ENCODE results near the gene CCDC82.

Gene CCDC82

DNA sequence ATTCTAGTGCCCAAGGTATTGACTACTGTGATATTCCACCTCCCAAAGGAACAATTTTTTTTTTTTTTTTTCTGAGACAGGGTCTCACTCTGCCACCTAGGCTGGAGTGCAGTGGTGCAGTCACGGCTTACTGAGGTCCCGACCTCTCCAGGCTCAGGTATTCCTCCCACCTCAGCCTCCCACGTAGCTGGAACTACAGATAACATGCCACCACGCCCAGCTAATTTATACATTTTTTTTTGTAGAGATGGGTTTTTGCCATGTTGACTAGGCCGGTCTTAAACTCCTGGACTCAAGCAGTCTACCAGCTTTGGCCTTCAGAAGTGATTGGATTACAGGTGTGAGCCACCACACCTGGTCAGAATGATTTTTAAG, 80.1 kb downstream of the CCDC82 start:
- Histone ChIP-seq H3K4me1 (ENCODE audit: control extremely low read depth in 1 of 4, control insufficient read depth in 4 of 4, insufficient read depth in 4 of 4, low read length in 3 of 4) (peaks cover 1 to 39% (median 27%) of the 10 kb centered on the region in 4 experiments), H3K4me3 (ENCODE audit: control insufficient read depth in 1 of 7, extremely low read depth in 1 of 7, insufficient read depth in 4 of 7, low read depth in 2 of 7, low read length in 6 of 7) (no peak overlapping the region), H3K36me3 (ENCODE audit: control insufficient read depth in 4 of 4, insufficient read depth in 4 of 4, low read length in 3 of 4) (no peaks in the 10 kb centered on the region), H3K27ac (ENCODE audit: insufficient read depth in 1 of 2, low read depth in 1 of 2, low read length in 2 of 2, poor library complexity in 1 of 2, severe bottlenecking in 2 of 2) (no peak overlapping the region), H3K9me3 (ENCODE audit: control extremely low read depth in 1 of 5, control insufficient read depth in 4 of 5, insufficient read depth in 2 of 5, low read depth in 1 of 5, low read length in 4 of 5) (no peaks in the 10 kb centered on the region), H3K27me3 (replicated peaks in 2 of 5; ENCODE audit: control insufficient read depth in 4 of 5, insufficient read depth in 5 of 5, low read length in 4 of 5) (no peaks in the 10 kb centered on the region)
- WGBS (ENCODE audit: insufficient coverage): 100% methylated on average over 1 of the region's 5 CpGs
- ChIA-PET POLR2A (interaction anchor here (0.6 kb wide), 2 partner anchors 10 kb away, joined by 4 read pairs; no protein-coding TSS in a partner anchor), CTCF (interaction anchor here (11.1 kb wide), 1 partner anchor 31 kb away, joined by 95 read pairs; the partner anchor contains the start of gene MAML2)
- no peak for DNase-seq

DNA sequence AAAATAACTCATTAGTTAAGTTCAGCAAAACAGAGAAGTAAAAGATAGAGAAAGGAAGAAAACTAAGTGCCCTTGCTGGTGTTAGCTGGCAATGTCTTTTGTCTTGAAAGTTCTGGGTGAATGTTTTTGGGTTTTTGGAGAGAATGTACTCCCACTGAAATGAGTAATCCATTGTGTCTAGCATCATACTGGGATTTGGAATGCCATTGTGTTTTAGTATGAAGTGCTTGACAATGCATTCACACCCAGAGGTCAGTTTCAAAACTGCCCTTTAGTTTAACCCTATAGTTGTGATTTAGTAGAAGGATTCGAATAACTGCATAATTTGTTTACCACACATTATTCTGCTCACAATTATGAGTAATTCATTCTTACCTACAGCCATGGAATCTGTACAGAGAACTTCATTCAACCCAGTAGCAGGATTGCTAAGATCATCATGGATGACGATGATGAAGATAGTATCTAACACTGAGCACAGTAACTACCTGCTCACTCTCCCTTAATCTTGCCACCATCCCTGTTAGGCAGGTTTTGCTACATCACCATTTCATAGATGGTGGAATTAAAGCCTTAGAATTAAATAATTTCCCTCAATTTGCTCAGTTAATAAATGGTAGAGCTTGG, 80.6 kb downstream of the CCDC82 start:
- WGBS (ENCODE audit: insufficient coverage): no CpG with 5 or more reads among the region's 2 CpGs
- CTCF ChIA-PET: interaction anchor here (1.1 to 11.1 kb wide), 2 partner anchors 26 to 32 kb away, joined by 3 to 95 read pairs; partner anchors contain the start of gene MAML2
- no peak for DNase-seq
- POLR2A ChIA-PET: interaction anchor here (0.6 kb wide), 2 partner anchors 9 to 10 kb away, joined by 4 read pairs; no protein-coding TSS in a partner anchor
- Histone ChIP-seq H3K4me1 (ENCODE audit: control extremely low read depth in 1 of 4, control insufficient read depth in 4 of 4, insufficient read depth in 4 of 4, low read length in 3 of 4) (peaks cover 1 to 34% (median 22%) of the 10 kb centered on the region in 4 experiments), H3K27ac (ENCODE audit: insufficient read depth in 1 of 2, low read depth in 1 of 2, low read length in 2 of 2, poor library complexity in 1 of 2, severe bottlenecking in 2 of 2) (no peak overlapping the region), H3K27me3 (replicated peaks in 2 of 5; ENCODE audit: control insufficient read depth in 4 of 5, insufficient read depth in 5 of 5, low read length in 4 of 5) (no peaks in the 10 kb centered on the region), H3K9me3 (ENCODE audit: control extremely low read depth in 1 of 5, control insufficient read depth in 4 of 5, insufficient read depth in 2 of 5, low read depth in 1 of 5, low read length in 4 of 5) (no peaks in the 10 kb centered on the region), H3K4me3 (ENCODE audit: control insufficient read depth in 1 of 7, extremely low read depth in 1 of 7, insufficient read depth in 4 of 7, low read depth in 2 of 7, low read length in 6 of 7) (no peak overlapping the region), H3K36me3 (ENCODE audit: control insufficient read depth in 4 of 4, insufficient read depth in 4 of 4, low read length in 3 of 4) (no peaks in the 10 kb centered on the region)

GRCh38 chr11:96307776-96308140, 82.0 kb downstream of the CCDC82 start:
- 90% methylated on average over 2 of the region's 3 CpGs for WGBS (ENCODE audit: insufficient coverage)
- POLR2A ChIA-PET: no interaction called here

GRCh38 chr11:96306933-96307775, 82.6 kb downstream of the CCDC82 start:
- no peaks in the 10 kb centered on the region for H3K27me3 ChIP-seq (replicated peaks in 2 of 5; ENCODE audit: control insufficient read depth in 4 of 5, insufficient read depth in 5 of 5, low read length in 4 of 5)
- H3K4me3 ChIP-seq (ENCODE audit: control insufficient read depth in 1 of 7, extremely low read depth in 1 of 7, insufficient read depth in 4 of 7, low read depth in 2 of 7, low read length in 6 of 7): peak overlapping the region in 3 of 7 experiments; percentile 26 to 54 (median 53)
- ChIA-PET CTCF (interaction anchor here (0.9 to 11.1 kb wide), 4 partner anchors 9 to 34 kb away, joined by 3 to 95 read pairs (median 4); partner anchors contain the start of gene MAML2), POLR2A (no interaction called here)
- H3K36me3 ChIP-seq (ENCODE audit: control insufficient read depth in 4 of 4, insufficient read depth in 4 of 4, low read length in 3 of 4): no peaks in the 10 kb centered on the region
- peaks cover 0 to 32% (median 14%) of the 10 kb centered on the region in 4 experiments for H3K4me1 ChIP-seq (ENCODE audit: control extremely low read depth in 1 of 4, control insufficient read depth in 4 of 4, insufficient read depth in 4 of 4, low read length in 3 of 4)
- peak; percentile 48 to 76 (median 76) for DNase-seq
- peak overlapping the region; percentile 19 to 45 for H3K27ac ChIP-seq (ENCODE audit: insufficient read depth in 1 of 2, low read depth in 1 of 2, low read length in 2 of 2, poor library complexity in 1 of 2, severe bottlenecking in 2 of 2)
- 38% methylated on average over 8 of the region's 10 CpGs for WGBS (ENCODE audit: insufficient coverage)
- H3K9me3 ChIP-seq (ENCODE audit: control extremely low read depth in 1 of 5, control insufficient read depth in 4 of 5, insufficient read depth in 2 of 5, low read depth in 1 of 5, low read length in 4 of 5): no peaks in the 10 kb centered on the region

More at GRCh38 chr11:96307776-96308140, 82.0 kb downstream of the CCDC82 start:
- H3K4me1 ChIP-seq (ENCODE audit: control extremely low read depth in 1 of 4, control insufficient read depth in 4 of 4, insufficient read depth in 4 of 4, low read length in 3 of 4): peaks cover 0 to 29% (median 13%) of the 10 kb centered on the region in 4 experiments
- peak in 1 of 3 donors; percentile 38 for DNase-seq
- CTCF ChIA-PET: interaction anchor here (1.1 to 11.1 kb wide), 3 partner anchors 10 to 33 kb away, joined by 3 to 95 read pairs (median 3); partner anchors contain the start of gene MAML2
- H3K4me3 ChIP-seq (ENCODE audit: control insufficient read depth in 1 of 7, extremely low read depth in 1 of 7, insufficient read depth in 4 of 7, low read depth in 2 of 7, low read length in 6 of 7): peak overlapping the region in 1 of 7 experiments; percentile 53
- H3K36me3 ChIP-seq (ENCODE audit: control insufficient read depth in 4 of 4, insufficient read depth in 4 of 4, low read length in 3 of 4): no peaks in the 10 kb centered on the region
- peak overlapping the region in 1 of 2 experiments; percentile 45 for H3K27ac ChIP-seq (ENCODE audit: insufficient read depth in 1 of 2, low read depth in 1 of 2, low read length in 2 of 2, poor library complexity in 1 of 2, severe bottlenecking in 2 of 2)
- no peaks in the 10 kb centered on the region for H3K27me3 ChIP-seq (replicated peaks in 2 of 5; ENCODE audit: control insufficient read depth in 4 of 5, insufficient read depth in 5 of 5, low read length in 4 of 5)
- H3K9me3 ChIP-seq (ENCODE audit: control extremely low read depth in 1 of 5, control insufficient read depth in 4 of 5, insufficient read depth in 2 of 5, low read depth in 1 of 5, low read length in 4 of 5): no peaks in the 10 kb centered on the region

DNA sequence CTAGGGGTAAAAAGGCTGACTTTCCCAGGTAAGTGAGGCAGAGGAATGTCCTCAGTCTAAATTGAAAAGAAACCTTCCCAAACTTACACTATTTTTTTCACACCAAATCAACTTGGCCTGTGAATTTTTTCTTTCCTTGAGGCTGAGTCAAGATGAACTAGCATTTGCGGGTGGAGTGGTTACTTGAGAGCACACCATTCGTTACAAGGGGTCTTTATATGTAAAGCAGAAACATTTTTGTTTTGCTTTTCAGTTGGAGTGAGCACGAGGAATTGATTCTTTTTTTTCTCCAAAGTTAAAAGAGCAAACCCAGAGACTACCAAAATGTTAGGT, 83.1 kb downstream of the CCDC82 start:
- H3K4me1 ChIP-seq (ENCODE audit: control extremely low read depth in 1 of 4, control insufficient read depth in 4 of 4, insufficient read depth in 4 of 4, low read length in 3 of 4): peaks cover 0 to 32% (median 14%) of the 10 kb centered on the region in 4 experiments
- no peaks in the 10 kb centered on the region for H3K36me3 ChIP-seq (ENCODE audit: control insufficient read depth in 4 of 4, insufficient read depth in 4 of 4, low read length in 3 of 4)
- ChIA-PET CTCF (interaction anchor here (0.9 to 11.1 kb wide), 3 partner anchors 11 to 34 kb away, joined by 3 to 95 read pairs (median 4); partner anchors contain the start of gene MAML2), POLR2A (no interaction called here)
- no peaks in the 10 kb centered on the region for H3K9me3 ChIP-seq (ENCODE audit: control extremely low read depth in 1 of 5, control insufficient read depth in 4 of 5, insufficient read depth in 2 of 5, low read depth in 1 of 5, low read length in 4 of 5)
- H3K27me3 ChIP-seq (replicated peaks in 2 of 5; ENCODE audit: control insufficient read depth in 4 of 5, insufficient read depth in 5 of 5, low read length in 4 of 5): no peaks in the 10 kb centered on the region
- DNase-seq: peak in 2 of 3 donors; percentile 31 to 43
- WGBS (ENCODE audit: insufficient coverage): no CpG with 5 or more reads among the region's 3 CpGs
- peak overlapping the region; percentile 19 to 37 for H3K27ac ChIP-seq (ENCODE audit: insufficient read depth in 1 of 2, low read depth in 1 of 2, low read length in 2 of 2, poor library complexity in 1 of 2, severe bottlenecking in 2 of 2)
- peak overlapping the region in 3 of 7 experiments; percentile 26 to 54 (median 53) for H3K4me3 ChIP-seq (ENCODE audit: control insufficient read depth in 1 of 7, extremely low read depth in 1 of 7, insufficient read depth in 4 of 7, low read depth in 2 of 7, low read length in 6 of 7)

DNA sequence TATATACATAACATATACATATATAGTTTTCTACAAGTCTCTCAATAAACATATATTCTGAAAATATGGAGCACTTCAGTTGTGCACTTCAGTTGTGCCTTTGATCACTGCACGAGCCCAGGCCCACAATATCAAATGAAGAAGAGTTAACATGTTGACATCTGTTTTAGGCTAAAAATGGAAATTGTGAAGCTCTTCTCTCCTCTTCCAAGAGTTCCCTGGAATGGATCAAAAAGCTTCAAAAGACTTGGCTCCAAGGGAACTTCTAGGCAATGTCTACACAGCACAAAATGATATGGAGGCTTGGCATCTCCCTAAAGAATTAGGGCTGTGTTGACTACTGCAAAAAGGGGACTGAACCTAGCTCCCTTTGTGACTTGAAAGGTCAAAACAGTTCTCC, 83.6 kb downstream of the CCDC82 start:
- H3K4me3 ChIP-seq (ENCODE audit: control insufficient read depth in 1 of 7, extremely low read depth in 1 of 7, insufficient read depth in 4 of 7, low read depth in 2 of 7, low read length in 6 of 7): peak overlapping the region in 1 of 7 experiments; percentile 53

More for the DNA sequence above, 83.6 kb downstream of the CCDC82 start:
- Histone ChIP-seq H3K4me1 (ENCODE audit: control extremely low read depth in 1 of 4, control insufficient read depth in 4 of 4, insufficient read depth in 4 of 4, low read length in 3 of 4) (peaks cover 0 to 32% (median 14%) of the 10 kb centered on the region in 4 experiments), H3K27me3 (replicated peaks in 2 of 5; ENCODE audit: control insufficient read depth in 4 of 5, insufficient read depth in 5 of 5, low read length in 4 of 5) (no peaks in the 10 kb centered on the region), H3K36me3 (ENCODE audit: control insufficient read depth in 4 of 4, insufficient read depth in 4 of 4, low read length in 3 of 4) (no peaks in the 10 kb centered on the region), H3K27ac (ENCODE audit: insufficient read depth in 1 of 2, low read depth in 1 of 2, low read length in 2 of 2, poor library complexity in 1 of 2, severe bottlenecking in 2 of 2) (no peak overlapping the region), H3K9me3 (ENCODE audit: control extremely low read depth in 1 of 5, control insufficient read depth in 4 of 5, insufficient read depth in 2 of 5, low read depth in 1 of 5, low read length in 4 of 5) (no peaks in the 10 kb centered on the region)
- POLR2A ChIA-PET: no interaction called here
- DNase-seq: no peak
- CTCF ChIA-PET: interaction anchor here (1.0 to 11.1 kb wide), 2 partner anchors 19 to 35 kb away, joined by 4 to 95 read pairs; partner anchors contain the start of gene MAML2
- WGBS (ENCODE audit: insufficient coverage): 100% methylated on average over 1 of the region's 1 CpG

Measured in common myeloid progenitor, CD34-positive (primary cell).